Thymus (tissue), 14 donors: ENCODE data around the gene GPR146. TPM values are rescaled to one million over a fixed set of nuclear protein-coding genes. Genes with fewer than 3 reads are reported as not detected.

ENCODE experiments used
- DNase-seq, 9 donors: peaks; one replicate each; pipeline ENCODE4 v3.0.0-alpha.2; 2013; ENCODE audit warnings: low spot score in 9 of 9, low read depth in 6 of 9, missing footprints in 1 of 9
- H3K27ac ChIP-seq, 2 donors: one replicate each; pipeline ENCODE4 v1.5.1; 2013; ENCODE audit warnings: control low read depth in 1 of 2, low read depth in 1 of 2, low read length in 1 of 2, mild to moderate bottlenecking in 1 of 2, moderate library complexity in 1 of 2
- H3K27me3 ChIP-seq, 2 donors: one replicate each; pipeline ENCODE4 v1.5.1; 2013; ENCODE audit warnings: low read length in 1 of 2; ENCODE audit not compliant: control insufficient read depth in 2 of 2, insufficient read depth in 1 of 2
- H3K36me3 ChIP-seq, 2 donors: one replicate each; pipeline ENCODE4 v1.5.1; 2013; ENCODE audit warnings: low read length in 1 of 2, mild to moderate bottlenecking in 1 of 2, moderate library complexity in 1 of 2; ENCODE audit not compliant: control insufficient read depth in 2 of 2, insufficient read depth in 2 of 2
- H3K4me1 ChIP-seq, 2 donors: one replicate each; pipeline ENCODE4 v1.5.1; 2013; ENCODE audit warnings: low read length in 2 of 2; ENCODE audit not compliant: control insufficient read depth in 2 of 2, insufficient read depth in 2 of 2
- H3K4me3 ChIP-seq, 2 donors: one replicate each; pipeline ENCODE4 v1.5.1; 2013; ENCODE audit warnings: low read length in 2 of 2, control low read depth in 1 of 2, mild to moderate bottlenecking in 1 of 2
- H3K9me3 ChIP-seq, 2 donors: one replicate each; pipeline ENCODE4 v1.5.1; 2013; ENCODE audit warnings: low read length in 1 of 2, mild to moderate bottlenecking in 1 of 2; ENCODE audit not compliant: control insufficient read depth in 2 of 2, insufficient read depth in 1 of 2
- WGBS: extraction: QIAGEN DNeasy Blood & Tissue Kit; methylation state at CpG from one replicate; pipeline ENCODE4 v1.1.7; 2013; 5-methylcytosine and 5-hydroxymethylcytosine counted together
- long read RNA-seq, 10 donors: transcript quantifications; one replicate each; lab custom pipeline, GENCODE V29; 2026
- polyA plus RNA-seq: library from polyadenylated mRNA; stranded (reverse); fragments of 200-250 nt; gene quantifications from one replicate; pipeline ENCODE4 v1.2.3, GENCODE V29; 2013
- total RNA-seq: library from RNA; stranded (reverse); fragments of 120-200 nt; gene quantifications from one replicate; pipeline ENCODE4 v1.2.4, GENCODE V29; 2013
- donor health status: healthy.

The GPR146 gene, protein sequence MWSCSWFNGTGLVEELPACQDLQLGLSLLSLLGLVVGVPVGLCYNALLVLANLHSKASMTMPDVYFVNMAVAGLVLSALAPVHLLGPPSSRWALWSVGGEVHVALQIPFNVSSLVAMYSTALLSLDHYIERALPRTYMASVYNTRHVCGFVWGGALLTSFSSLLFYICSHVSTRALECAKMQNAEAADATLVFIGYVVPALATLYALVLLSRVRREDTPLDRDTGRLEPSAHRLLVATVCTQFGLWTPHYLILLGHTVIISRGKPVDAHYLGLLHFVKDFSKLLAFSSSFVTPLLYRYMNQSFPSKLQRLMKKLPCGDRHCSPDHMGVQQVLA
- total RNA-seq (2.7 TPM), polyA plus RNA-seq (12.6 TPM)
- long read RNA-seq, donor 1: 0 reads
- long read RNA-seq, donor 2: 0 reads
- long read RNA-seq, donor 3, partial matches to known transcripts: 0 of 3 reads
- long read RNA-seq, donor 3, other reads (novel, unspliced or antisense): 0 of 3 reads
- long read RNA-seq, donor 4, partial matches to known transcripts: 0 of 1 reads
- long read RNA-seq, donor 4, other reads (novel, unspliced or antisense): 0 of 1 reads
- long read RNA-seq, donor 5, partial matches to known transcripts: 0 of 2 reads
- long read RNA-seq, donor 5, other reads (novel, unspliced or antisense): 0 of 2 reads
- long read RNA-seq, donor 6, partial matches to known transcripts: 0 of 2 reads
- long read RNA-seq, donor 6, other reads (novel, unspliced or antisense): 0 of 2 reads
- long read RNA-seq, donor 7, partial matches to known transcripts: 0 of 3 reads
- long read RNA-seq, donor 7, other reads (novel, unspliced or antisense): 0 of 3 reads
- long read RNA-seq, donor 8, partial matches to known transcripts: 0 of 1 reads
- long read RNA-seq, donor 8, other reads (novel, unspliced or antisense): 0 of 1 reads
- long read RNA-seq, donor 9, partial matches to known transcripts: 0 of 1 reads
- long read RNA-seq, donor 9, other reads (novel, unspliced or antisense): 0 of 1 reads
- long read RNA-seq, donor 10, partial matches to known transcripts: 0 of 5 reads
- long read RNA-seq, donor 10, other reads (novel, unspliced or antisense): 0 of 5 reads

DNA sequence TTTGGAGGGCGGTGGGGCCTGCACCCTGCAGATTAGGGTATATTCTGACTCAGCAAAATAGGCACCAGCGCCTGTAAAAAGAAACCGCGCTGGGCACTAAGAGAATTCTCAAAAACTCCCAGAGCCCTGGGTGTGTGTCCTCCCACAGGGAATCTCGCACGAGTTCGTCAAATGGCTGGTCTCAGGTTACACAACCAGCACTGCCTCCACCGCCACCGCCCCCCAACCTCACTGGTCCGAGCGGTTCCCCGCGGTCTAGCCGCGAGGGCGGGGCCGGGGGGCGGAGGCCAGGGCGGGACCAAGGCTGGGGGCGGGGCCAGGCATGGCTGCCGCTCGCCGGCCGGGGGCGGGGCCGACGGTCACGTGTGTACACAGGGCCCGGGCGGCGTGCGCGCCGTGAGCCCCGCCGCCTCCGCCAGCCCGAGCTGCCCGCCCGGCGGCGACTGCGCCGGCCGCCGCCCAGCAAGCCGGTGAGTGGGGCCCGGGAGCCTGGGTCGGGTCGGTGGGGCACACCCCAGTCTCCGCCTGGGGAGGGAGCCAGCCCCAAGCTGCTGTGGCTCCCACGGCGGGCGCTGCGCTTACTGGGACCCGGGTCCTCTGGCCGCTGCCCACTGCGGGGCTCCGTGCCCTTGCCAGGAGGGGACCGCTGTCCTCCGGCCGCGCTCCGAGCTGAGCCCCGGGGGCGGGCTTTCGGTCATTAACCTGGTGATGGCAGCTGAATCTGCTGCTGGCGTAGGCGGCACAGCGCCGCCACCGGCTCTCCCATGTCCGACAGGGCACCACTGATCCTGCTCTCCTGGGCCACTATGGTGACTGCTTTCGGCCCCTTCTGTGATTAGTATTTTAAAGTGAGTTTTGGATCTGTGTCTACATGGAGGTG lies at the start of gene GPR146:
Gene GPR146 (plus strand): TSS at position 358 of the 880 bp plus-strand sequence. CDS start 12,970 bp downstream, outside the sequence.
- H3K4me3 ChIP-seq: peak within 1 kb of the TSS; percentile 49 to 71
- H3K9me3 ChIP-seq: peaks cover 0 to 1% of the 10 kb centered on the region in 2 donors
- peaks cover 0 to 3% of the 10 kb centered on the region in 2 donors for H3K27me3 ChIP-seq
- WGBS: 2% methylated on average over 74 of the region's 74 CpGs
- H3K4me1 ChIP-seq: peaks cover 19 to 65% of the 10 kb centered on the region in 2 donors
- peak within 1 kb of the TSS; percentile 64 to 67 for H3K27ac ChIP-seq
- no peaks in the 10 kb centered on the region for H3K36me3 ChIP-seq
- DNase-seq: peak; percentile 61 to 91 (median 78)

GRCh38 chr7:994592-995308 lies 49.6 kb upstream of the GPR146 start:
- Histone ChIP-seq H3K27ac (no peak overlapping the region), H3K4me1 (peaks cover 0 to 11% of the 10 kb centered on the region in 2 donors), H3K4me3 (no peak overlapping the region), H3K9me3 (no peaks in the 10 kb centered on the region), H3K27me3 (peaks cover 0 to 3% of the 10 kb centered on the region in 2 donors), H3K36me3 (peaks cover 0 to 11% of the 10 kb centered on the region in 2 donors)
- DNase-seq: no peak
- WGBS: 90% methylated on average over 28 of the region's 28 CpGs

- no peaks in the 10 kb centered on the region for H3K9me3 ChIP-seq
- H3K4me1 ChIP-seq: peaks cover 0 to 8% of the 10 kb centered on the region in 2 donors
- peaks cover 0 to 12% of the 10 kb centered on the region in 2 donors for H3K36me3 ChIP-seq
- no peak for DNase-seq
- no peaks in the 10 kb centered on the region for H3K27me3 ChIP-seq
- H3K4me3 ChIP-seq: no peak overlapping the region
- H3K27ac ChIP-seq: no peak overlapping the region
- WGBS: 94% methylated on average over 14 of the region's 14 CpGs
Measured at GRCh38 chr7:995571-995970, 48.8 kb upstream of the GPR146 start.

- Histone ChIP-seq H3K4me1 (peaks cover 0 to 7% of the 10 kb centered on the region in 2 donors), H3K27ac (no peak overlapping the region), H3K4me3 (no peak overlapping the region), H3K9me3 (no peaks in the 10 kb centered on the region), H3K36me3 (peaks cover 0 to 12% of the 10 kb centered on the region in 2 donors), H3K27me3 (no peaks in the 10 kb centered on the region)
- no peak for DNase-seq
- 89% methylated on average over 38 of the region's 38 CpGs for WGBS
Measured at GRCh38 chr7:996079-996872, 48.1 kb upstream of the GPR146 start.

DNA sequence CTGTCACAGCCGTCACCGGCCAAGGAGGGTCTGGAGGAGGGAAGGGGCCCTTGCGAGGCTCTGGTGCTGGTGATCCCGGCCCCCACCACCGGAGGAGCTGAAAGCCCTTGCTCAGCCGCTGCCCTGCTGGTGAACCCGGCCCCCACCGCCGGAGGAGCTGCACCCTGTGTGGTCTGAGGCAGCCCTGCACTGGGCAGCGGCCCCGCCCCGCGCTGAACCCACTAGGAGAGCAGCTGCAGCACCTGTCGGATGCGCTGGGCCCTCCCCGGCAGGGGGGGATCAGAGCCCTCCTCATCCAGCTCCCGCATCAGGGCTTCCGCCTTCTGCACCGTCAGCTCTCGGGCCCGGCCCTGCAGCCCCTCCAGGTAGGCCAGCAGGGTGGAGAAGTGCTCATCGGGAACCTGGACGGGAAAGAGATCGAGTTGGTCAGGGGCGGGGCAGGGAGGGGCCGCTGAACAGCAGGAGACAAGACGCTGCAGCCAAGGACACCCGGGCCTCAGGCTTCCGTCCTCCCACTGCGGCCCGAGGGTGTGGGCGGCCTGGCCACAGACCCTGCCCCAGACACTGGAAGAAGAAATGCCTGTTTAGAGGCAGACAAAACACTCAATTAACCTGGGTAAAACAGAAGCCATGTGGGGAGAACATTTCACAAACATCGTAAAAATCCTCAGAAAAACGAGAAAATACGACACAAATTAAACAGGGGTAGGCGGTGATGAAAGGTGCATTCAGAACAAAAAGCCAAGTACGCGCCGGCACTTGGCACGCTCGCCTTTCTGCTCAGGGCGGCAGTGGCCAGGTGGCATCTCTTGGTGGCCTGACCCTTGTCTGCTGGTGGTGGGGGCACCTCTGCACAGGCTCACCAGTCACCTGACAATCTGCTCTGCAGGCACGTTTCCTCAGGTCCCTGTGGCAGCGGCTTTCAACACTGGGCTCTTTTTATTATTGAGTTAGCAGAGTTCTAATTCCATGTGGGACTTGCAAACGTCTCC lies 46.6 kb upstream of the GPR146 start:
- WGBS: 97% methylated on average over 45 of the region's 45 CpGs
- Histone ChIP-seq H3K4me1 (peaks cover 0 to 7% of the 10 kb centered on the region in 2 donors), H3K4me3 (no peak overlapping the region), H3K36me3 (peaks cover 0 to 12% of the 10 kb centered on the region in 2 donors), H3K9me3 (no peaks in the 10 kb centered on the region), H3K27ac (no peak overlapping the region), H3K27me3 (no peaks in the 10 kb centered on the region)
- DNase-seq: no peak

- no peak for DNase-seq
- Histone ChIP-seq H3K9me3 (no peaks in the 10 kb centered on the region), H3K4me1 (no peaks in the 10 kb centered on the region), H3K4me3 (no peak overlapping the region), H3K36me3 (peaks cover 0 to 12% of the 10 kb centered on the region in 2 donors), H3K27ac (no peak overlapping the region), H3K27me3 (no peaks in the 10 kb centered on the region)
- WGBS: 95% methylated on average over 28 of the region's 28 CpGs
Measured at GRCh38 chr7:999149-999879, 45.0 kb upstream of the GPR146 start.
